Memory B cell (primary cell): Measurements from ENCODE around the gene EYA2.
"Not testable (repeated sequence)": the region's sequence is repeated elsewhere in the genome, so short reads cannot be mapped to it uniquely, and the experiment has no call there.

Experiments
- ATAC-seq: fragments of 150-1000 bp; cut with Tn5 transposase; 2 replicates; pipeline ENCODE4 v1.10.0; 2021; ENCODE audit warnings: low read depth, mild to moderate bottlenecking, moderate library complexity
- DNase-seq, 2 donors: peaks; one replicate each; pipeline ENCODE4 v3.0.0; 2022; ENCODE audit warnings: low spot score in 2 of 2
- H3K27ac Mint-ChIP-seq: one replicate; pipeline ENCODE4 v1.8.0; 2022; ENCODE audit warnings: mild to moderate bottlenecking, moderate library complexity, mixed read lengths
- H3K27me3 Mint-ChIP-seq: one replicate; pipeline ENCODE4 v1.8.0; 2022; ENCODE audit warnings: mixed read lengths
- H3K36me3 Mint-ChIP-seq: one replicate; pipeline ENCODE4 v1.8.0; 2022; ENCODE audit warnings: mild to moderate bottlenecking, mixed read lengths
- H3K4me1 Mint-ChIP-seq: one replicate; pipeline ENCODE4 v1.8.0; 2022; ENCODE audit warnings: mixed read lengths
- H3K4me3 Mint-ChIP-seq: one replicate; pipeline ENCODE4 v1.8.0; 2022; ENCODE audit warnings: mild to moderate bottlenecking, moderate library complexity, mixed read lengths
- H3K9me3 Mint-ChIP-seq: one replicate; pipeline ENCODE4 v1.8.0; 2022; ENCODE audit warnings: mixed read lengths

Gene EYA2

GRCh38 chr20:47189060-47189459 lies 294.4 kb downstream of the EYA2 start:
- no peaks in the 10 kb centered on the region for H3K4me1 Mint-ChIP-seq
- no peak overlapping the region for H3K27ac Mint-ChIP-seq
- H3K36me3 Mint-ChIP-seq: peaks cover 3% of the 10 kb centered on the region
- no peaks in the 10 kb centered on the region for H3K9me3 Mint-ChIP-seq
- peaks cover 6% of the 10 kb centered on the region for H3K27me3 Mint-ChIP-seq
- ATAC-seq (no peak), DNase-seq (no peak)
- no peak overlapping the region for H3K4me3 Mint-ChIP-seq

GRCh38 chr20:47191074-47191673 lies 296.5 kb downstream of the EYA2 start:
- DNase-seq (no peak), ATAC-seq (no peak)
- H3K9me3 Mint-ChIP-seq: no peaks in the 10 kb centered on the region
- H3K4me1 Mint-ChIP-seq: no peaks in the 10 kb centered on the region
- peaks cover 9% of the 10 kb centered on the region for H3K27me3 Mint-ChIP-seq
- no peak overlapping the region for H3K27ac Mint-ChIP-seq
- peaks cover 3% of the 10 kb centered on the region for H3K36me3 Mint-ChIP-seq
- no peak overlapping the region for H3K4me3 Mint-ChIP-seq

- no peaks in the 10 kb centered on the region for H3K9me3 Mint-ChIP-seq
- H3K36me3 Mint-ChIP-seq: peaks cover 3% of the 10 kb centered on the region
- H3K27ac Mint-ChIP-seq: no peak overlapping the region
- ATAC-seq (no peak), DNase-seq (no peak)
- no peak overlapping the region for H3K4me3 Mint-ChIP-seq
- H3K27me3 Mint-ChIP-seq: peaks cover 9% of the 10 kb centered on the region
- no peaks in the 10 kb centered on the region for H3K4me1 Mint-ChIP-seq
These were observed 297.3 kb downstream of the EYA2 start for GRCh38 chr20:47191956-47192355.

- H3K9me3 Mint-ChIP-seq: no peaks in the 10 kb centered on the region
- H3K27ac Mint-ChIP-seq: no peak overlapping the region
- no peaks in the 10 kb centered on the region for H3K4me1 Mint-ChIP-seq
- H3K36me3 Mint-ChIP-seq: peaks cover 1% of the 10 kb centered on the region
- no peak overlapping the region for H3K4me3 Mint-ChIP-seq
- ATAC-seq (no peak), DNase-seq (no peak)
- H3K27me3 Mint-ChIP-seq: peaks cover 3% of the 10 kb centered on the region
These were observed 300.9 kb downstream of the EYA2 start for GRCh38 chr20:47195573-47195972.

- peaks cover 1% of the 10 kb centered on the region for H3K36me3 Mint-ChIP-seq
- DNase-seq (peak; percentile 78), ATAC-seq (peak; percentile 95)
- peak overlapping the region; percentile 3 for H3K4me3 Mint-ChIP-seq
- H3K27ac Mint-ChIP-seq: no peak overlapping the region
- H3K27me3 Mint-ChIP-seq: peaks cover 3% of the 10 kb centered on the region
- no peaks in the 10 kb centered on the region for H3K4me1 Mint-ChIP-seq
- H3K9me3 Mint-ChIP-seq: no peaks in the 10 kb centered on the region
These were observed 301.7 kb downstream of the EYA2 start for GRCh38 chr20:47196091-47197081.

GRCh38 chr20:47198254-47198671 lies 303.6 kb downstream of the EYA2 start:
- no peaks in the 10 kb centered on the region for H3K9me3 Mint-ChIP-seq
- peaks cover 3% of the 10 kb centered on the region for H3K27me3 Mint-ChIP-seq
- H3K36me3 Mint-ChIP-seq: no peaks in the 10 kb centered on the region
- no peak overlapping the region for H3K4me3 Mint-ChIP-seq
- no peak overlapping the region for H3K27ac Mint-ChIP-seq
- H3K4me1 Mint-ChIP-seq: no peaks in the 10 kb centered on the region
- ATAC-seq (no peak), DNase-seq (no peak)

GRCh38 chr20:47198996-47199552 lies 304.4 kb downstream of the EYA2 start:
- no peak overlapping the region for H3K4me3 Mint-ChIP-seq
- DNase-seq (no peak), ATAC-seq (no peak)
- H3K36me3 Mint-ChIP-seq: no peaks in the 10 kb centered on the region
- no peaks in the 10 kb centered on the region for H3K4me1 Mint-ChIP-seq
- no peaks in the 10 kb centered on the region for H3K9me3 Mint-ChIP-seq
- H3K27ac Mint-ChIP-seq: no peak overlapping the region
- peaks cover 3% of the 10 kb centered on the region for H3K27me3 Mint-ChIP-seq

- Mint-ChIP-seq H3K27me3 (no peaks in the 10 kb centered on the region), H3K4me1 (peaks cover 8% of the 10 kb centered on the region), H3K27ac (no peak overlapping the region), H3K9me3 (no peaks in the 10 kb centered on the region), H3K4me3 (no peak overlapping the region), H3K36me3 (no peaks in the 10 kb centered on the region)
- DNase-seq (no peak), ATAC-seq (no peak)
These were observed 306.6 kb downstream of the EYA2 start for GRCh38 chr20:47201074-47201730.

- Mint-ChIP-seq H3K4me3 (no peak overlapping the region), H3K36me3 (no peaks in the 10 kb centered on the region), H3K27me3 (no peaks in the 10 kb centered on the region), H3K9me3 (no peaks in the 10 kb centered on the region), H3K27ac (no peak overlapping the region), H3K4me1 (peaks cover 11% of the 10 kb centered on the region)
- no peak for DNase-seq
- no peak for ATAC-seq
These were observed 308.4 kb downstream of the EYA2 start for GRCh38 chr20:47202733-47203667.

- Mint-ChIP-seq H3K27ac (no peak overlapping the region), H3K27me3 (no peaks in the 10 kb centered on the region), H3K9me3 (no peaks in the 10 kb centered on the region), H3K4me1 (peaks cover 11% of the 10 kb centered on the region), H3K4me3 (no peak overlapping the region), H3K36me3 (no peaks in the 10 kb centered on the region)
- DNase-seq: no peak
- ATAC-seq: no peak
These were observed 309.6 kb downstream of the EYA2 start for GRCh38 chr20:47204008-47204849.

- not testable (repeated sequence) for H3K4me3 Mint-ChIP-seq, H3K27me3 Mint-ChIP-seq, H3K36me3 Mint-ChIP-seq, DNase-seq, H3K27ac Mint-ChIP-seq, H3K9me3 Mint-ChIP-seq, ATAC-seq
- peaks cover 11% of the 10 kb centered on the region for H3K4me1 Mint-ChIP-seq
These were observed 310.1 kb downstream of the EYA2 start for GRCh38 chr20:47204850-47205122.

- ATAC-seq: peak; percentile 95
- H3K4me1 Mint-ChIP-seq: peaks cover 11% of the 10 kb centered on the region
- DNase-seq: peak; percentile 56 to 83
- H3K27ac Mint-ChIP-seq: no peak overlapping the region
- peaks cover 5% of the 10 kb centered on the region for H3K36me3 Mint-ChIP-seq
- H3K27me3 Mint-ChIP-seq: no peaks in the 10 kb centered on the region
- H3K9me3 Mint-ChIP-seq: no peaks in the 10 kb centered on the region
- no peak overlapping the region for H3K4me3 Mint-ChIP-seq
These were observed 311.0 kb downstream of the EYA2 start for GRCh38 chr20:47205577-47206123.
